ENCODE results near the gene TMEM205. TPM values are rescaled to one million over a fixed set of nuclear protein-coding genes. Genes with fewer than 3 reads are reported as not detected.
A peak's percentile ranks its signal among the peaks of the same experiment; 100 is the strongest.

Gene TMEM205
- total and polyA plus RNA-seq, 2 of the 13 experiments (the other 11 are each of a cell fraction or from before 2014, with no cell fraction given): 45.5 to 98.7 TPM

- TF ChIP-seq YEATS2 (CRISPR knock-in tag; IDR thresholded peaks at IDR 0.05; ENCODE audit: borderline replicate concordance) (peak; percentile 77), NFAT5 (CRISPR knock-in tag; IDR thresholded peaks at IDR 0.05) (no peak), ZC3H13 (CRISPR knock-in tag; IDR thresholded peaks at IDR 0.05) (peak; percentile 88; the same call in 1 of the 2 replicates), POLR2A (IDR thresholded peaks at IDR 0.05; ENCODE audit: insufficient read depth in 1 of 2, low read depth in 2 of 2, low read length in 2 of 2) (peak; percentile 66 to 87; a peak in 3 of 4 replicates), KLF12 (CRISPR knock-in tag; IDR thresholded peaks at IDR 0.05; ENCODE audit: borderline replicate concordance) (0 out of 2 replicates have a peak, but pooled peaks have one; percentile 54), ZNF607 (CRISPR knock-in tag; IDR thresholded peaks at IDR 0.05; ENCODE audit: borderline replicate concordance) (peak; percentile 78; the same call in 1 of the 2 replicates), ZNF724P (CRISPR knock-in tag; IDR thresholded peaks at IDR 0.05; ENCODE audit: borderline replicate concordance) (0 out of 2 replicates have a peak, but pooled peaks have one; percentile 54), ZNF484 (CRISPR knock-in tag; IDR thresholded peaks at IDR 0.05; ENCODE audit: borderline replicate concordance, low read depth) (no peak), ZMYM3 (CRISPR knock-in tag; IDR thresholded peaks at IDR 0.05) (peak; percentile 37; the same call in 1 of the 2 replicates), ZNF678 (CRISPR knock-in tag; IDR thresholded peaks at IDR 0.05) (no peak), ZNF691 (CRISPR knock-in tag; IDR thresholded peaks at IDR 0.05; ENCODE audit: borderline replicate concordance, low read depth) (0 out of 2 replicates have a peak, but pooled peaks have one; percentile 51), SSRP1 (CRISPR knock-in tag; IDR thresholded peaks at IDR 0.05) (no peak), CBX2 (IDR thresholded peaks at IDR 0.05; ENCODE audit: low read depth, low read length) (no peak), CBX2 (CRISPR knock-in tag; IDR thresholded peaks at IDR 0.05; ENCODE audit: low read depth) (no peak), SIN3B (IDR thresholded peaks at IDR 0.05; ENCODE audit: low read length) (no peak), ZNF142 (CRISPR knock-in tag; IDR thresholded peaks at IDR 0.05) (no peak; the same call in 1 of the 2 replicates), HOXD1 (CRISPR knock-in tag; IDR thresholded peaks at IDR 0.05) (peak; percentile 68; the same call in 1 of the 2 replicates)
These were observed 28.5 kb upstream of the TMEM205 start, which contains the start of gene SWSAP1 (continued) for GRCh38 chr19:11374433-11375142.
